ENCODE results near the gene SMC5.

The SMC5 gene

GRCh38 chr9:70403618-70404025 is 144.8 kb downstream of the SMC5 start:
- H3K27ac ChIP-seq: no peak overlapping the region
- TF ChIP-seq ZFX (IDR thresholded peaks at IDR 0.05; ENCODE audit: borderline replicate concordance) (no peak), CTCF (IDR thresholded peaks at IDR 0.05) (no peak)

DNA sequence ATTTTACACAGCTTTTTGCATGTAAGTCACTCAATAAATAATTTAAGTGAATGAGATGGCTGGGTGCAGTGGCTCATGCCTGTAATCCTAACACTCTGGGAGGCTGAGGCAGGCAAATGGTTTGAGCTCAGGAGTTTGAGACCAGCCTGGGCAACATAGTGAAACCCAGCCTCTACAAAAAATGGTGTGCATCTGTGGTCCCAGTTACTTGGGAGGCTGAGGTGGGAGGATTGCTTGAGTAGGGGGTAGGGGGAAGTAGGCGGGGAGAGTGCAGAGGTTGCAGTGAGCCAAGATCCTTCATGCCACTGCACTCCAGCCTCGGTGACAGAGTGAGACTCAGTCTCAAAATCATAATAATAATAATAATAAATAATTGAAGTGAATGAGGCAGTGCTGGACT is 145.5 kb downstream of the SMC5 start:
- TF ChIP-seq CTCF (IDR thresholded peaks at IDR 0.05) (no peak), ZFX (IDR thresholded peaks at IDR 0.05; ENCODE audit: borderline replicate concordance) (no peak)

More for the DNA sequence above, 145.5 kb downstream of the SMC5 start:
- no peak overlapping the region for H3K27ac ChIP-seq

All from 22Rv1 (cell line).